ENCODE data around the gene LRRC8E.

Gene LRRC8E

DNA sequence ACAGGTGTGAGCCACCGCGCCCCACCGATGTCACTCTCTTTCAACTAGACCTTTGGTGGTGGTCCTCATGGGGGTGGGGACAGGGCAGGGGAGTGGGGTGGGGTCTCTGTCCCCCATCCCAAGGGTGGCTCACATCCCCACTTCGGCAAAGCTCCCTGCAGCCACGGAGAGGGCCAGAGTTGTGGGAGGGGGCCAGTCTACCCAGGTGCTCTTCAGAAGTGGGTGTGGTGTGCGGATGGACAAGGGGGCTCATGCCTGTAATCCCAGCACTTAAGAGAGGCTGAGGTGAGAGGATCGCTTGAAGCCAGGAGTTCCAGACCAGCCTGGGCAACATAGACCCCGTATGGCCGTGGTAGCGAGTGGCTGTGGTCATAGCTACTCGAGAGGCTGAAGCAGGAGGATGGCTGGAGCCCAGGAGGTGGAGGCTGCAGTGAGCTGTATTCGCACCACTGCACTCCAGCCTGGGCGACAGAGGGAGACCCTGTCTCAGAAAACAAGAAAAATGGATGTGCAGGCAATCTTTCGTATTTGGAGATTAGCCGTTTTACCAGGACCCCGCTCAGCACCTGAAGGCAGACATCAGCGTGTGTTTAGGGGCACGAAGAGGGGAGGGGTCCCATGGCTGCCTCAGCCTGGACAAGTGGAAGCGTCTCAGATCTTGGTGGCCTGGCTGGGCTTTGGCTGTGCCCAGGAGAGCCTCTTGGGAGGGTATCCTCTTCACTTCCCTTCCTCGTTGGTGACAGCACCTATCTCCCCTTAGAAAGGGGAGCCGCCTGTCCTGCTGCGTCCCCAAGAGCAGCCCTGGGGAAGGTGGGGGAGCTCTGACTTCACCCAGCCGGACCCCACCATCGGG, 27.2 kb downstream of the LRRC8E start:
- Histone ChIP-seq H3K27ac (ENCODE audit: low read length, poor library complexity, severe bottlenecking) (no peak overlapping the region), H3K9ac (ENCODE audit: low read length) (peak overlapping the region; percentile 38), H3K9me3 (ENCODE audit: control insufficient read depth, low read length) (no peaks in the 10 kb centered on the region), H3K18ac (ENCODE audit: low read depth in 1 of 2, low read length in 2 of 2) (no peak overlapping the region), H3K4me1 (ENCODE audit: control insufficient read depth, insufficient read depth, low read depth, low read length) (peaks cover 30% of the 10 kb centered on the region), H3K23ac (ENCODE audit: low read length in 2 of 2) (peak overlapping the region in 1 of 2 experiments; percentile 57), H2BK5ac (ENCODE audit: low read depth, low read length, poor library complexity, severe bottlenecking) (no peak overlapping the region), H2AFZ (ENCODE audit: low read depth, low read length) (no peak overlapping the region), H4K8ac (ENCODE audit: low read length) (peak overlapping the region; percentile 24), H3K4me3 (ENCODE audit: insufficient read depth in 1 of 2, low read depth in 1 of 2, low read length in 2 of 2) (peak overlapping the region in 1 of 2 experiments; percentile 63), H4K91ac (ENCODE audit: low read length) (no peak overlapping the region), H2BK120ac (ENCODE audit: low read depth, low read length) (no peak overlapping the region), H3K14ac (ENCODE audit: low read length in 2 of 2) (no peak overlapping the region), H3K4me2 (ENCODE audit: low read length, poor library complexity, severe bottlenecking) (peak overlapping the region; percentile 54), H3K27me3 (ENCODE audit: control insufficient read depth in 1 of 2, insufficient read depth in 1 of 2, low read length in 2 of 2) (peaks cover 21 to 31% of the 10 kb centered on the region in 2 experiments), H3K36me3 (ENCODE audit: control insufficient read depth in 1 of 2, insufficient read depth in 2 of 2, low read depth in 1 of 2, low read length in 2 of 2) (peaks cover 25 to 43% of the 10 kb centered on the region in 2 experiments), H2AK5ac (ENCODE audit: low read length, severe bottlenecking) (no peak overlapping the region), H3K4ac (ENCODE audit: low read depth in 1 of 2, low read length in 2 of 2) (no peak overlapping the region), H2BK12ac (ENCODE audit: low read length in 2 of 2) (no peak overlapping the region), H2BK15ac (ENCODE audit: low read depth, poor library complexity, severe bottlenecking) (peak overlapping the region; percentile 60), H3K79me1 (replicated peaks; ENCODE audit: low read length, poor library complexity, severe bottlenecking) (peaks cover 10% of the 10 kb centered on the region)
- WGBS = 70% methylated on average over 24 of the region's 24 CpGs
- DNase-seq = no peak

DNA sequence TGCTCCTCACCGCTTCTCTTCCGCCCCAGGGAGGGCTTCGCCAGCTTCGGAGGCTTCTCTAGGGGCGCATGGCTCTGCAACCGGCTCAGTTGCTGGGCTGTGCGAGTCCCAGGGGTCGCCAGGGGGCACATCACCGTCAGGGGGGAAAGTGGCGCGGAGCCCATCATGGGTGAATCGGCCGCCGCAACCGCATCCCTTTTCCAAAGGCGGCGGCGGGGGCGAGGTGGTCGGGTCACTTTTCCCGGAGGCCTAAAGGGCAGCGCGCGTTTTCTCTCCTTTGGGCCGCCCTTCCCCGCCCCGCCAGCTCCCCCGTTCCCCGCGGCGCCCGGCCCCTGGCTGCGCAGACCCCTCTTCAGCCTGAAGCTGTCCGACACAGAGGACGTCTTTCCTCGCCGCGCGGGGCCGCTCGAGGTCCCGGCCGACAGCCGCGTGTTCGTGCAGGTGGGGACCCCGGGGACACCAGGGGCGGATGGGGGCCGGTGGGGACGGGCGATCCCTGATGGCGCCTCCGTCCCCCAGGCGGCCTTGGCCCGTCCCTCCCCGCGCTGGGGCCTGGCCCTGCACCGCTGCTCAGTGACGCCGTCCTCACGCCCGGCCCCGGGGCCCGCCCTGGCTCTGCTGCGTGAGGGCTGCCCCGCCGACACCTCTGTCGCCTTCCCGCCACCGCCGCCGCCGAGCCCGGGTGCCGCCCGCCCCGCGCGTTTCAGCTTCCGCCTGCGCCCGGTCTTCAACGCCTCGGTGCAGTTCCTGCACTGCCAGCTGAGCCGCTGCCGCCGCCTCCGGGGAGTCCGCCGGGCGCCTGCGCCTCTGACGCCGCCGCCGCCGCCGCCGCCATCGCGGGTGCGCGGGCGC, 28.0 kb downstream of the LRRC8E start:
- Histone ChIP-seq H2AFZ (ENCODE audit: low read depth, low read length) (peak overlapping the region; percentile 16), H3K27me3 (ENCODE audit: control insufficient read depth in 1 of 2, insufficient read depth in 1 of 2, low read length in 2 of 2) (peaks cover 21 to 31% of the 10 kb centered on the region in 2 experiments), H3K27ac (ENCODE audit: low read length, poor library complexity, severe bottlenecking) (no peak overlapping the region), H3K18ac (ENCODE audit: low read depth in 1 of 2, low read length in 2 of 2) (peak overlapping the region; percentile 50 to 73), H4K91ac (ENCODE audit: low read length) (peak overlapping the region; percentile 58), H3K79me1 (replicated peaks; ENCODE audit: low read length, poor library complexity, severe bottlenecking) (peaks cover 5% of the 10 kb centered on the region), H3K4me1 (ENCODE audit: control insufficient read depth, insufficient read depth, low read depth, low read length) (peaks cover 35% of the 10 kb centered on the region), H3K4me2 (ENCODE audit: low read length, poor library complexity, severe bottlenecking) (peak overlapping the region; percentile 54), H3K36me3 (ENCODE audit: control insufficient read depth in 1 of 2, insufficient read depth in 2 of 2, low read depth in 1 of 2, low read length in 2 of 2) (peaks cover 17 to 35% of the 10 kb centered on the region in 2 experiments), H2AK5ac (ENCODE audit: low read length, severe bottlenecking) (no peak overlapping the region), H2BK120ac (ENCODE audit: low read depth, low read length) (no peak overlapping the region), H3K14ac (ENCODE audit: low read length in 2 of 2) (peak overlapping the region in 1 of 2 experiments; percentile 74), H4K8ac (ENCODE audit: low read length) (peak overlapping the region; percentile 93), H3K9ac (ENCODE audit: low read length) (peak overlapping the region; percentile 38), H3K4ac (ENCODE audit: low read depth in 1 of 2, low read length in 2 of 2) (no peak overlapping the region), H2BK12ac (ENCODE audit: low read length in 2 of 2) (no peak overlapping the region), H3K4me3 (ENCODE audit: insufficient read depth in 1 of 2, low read depth in 1 of 2, low read length in 2 of 2) (peak overlapping the region; percentile 49 to 63), H2BK5ac (ENCODE audit: low read depth, low read length, poor library complexity, severe bottlenecking) (no peak overlapping the region), H3K23ac (ENCODE audit: low read length in 2 of 2) (peak overlapping the region in 1 of 2 experiments; percentile 36), H3K9me3 (ENCODE audit: control insufficient read depth, low read length) (no peaks in the 10 kb centered on the region), H2BK15ac (ENCODE audit: low read depth, poor library complexity, severe bottlenecking) (peak overlapping the region; percentile 60)
- peak; percentile 23 for DNase-seq
- 2% methylated on average over 100 of the region's 104 CpGs for WGBS

GRCh38 chr19:7916955-7917266, 28.6 kb downstream of the LRRC8E start:
- Histone ChIP-seq H3K4me2 (ENCODE audit: low read length, poor library complexity, severe bottlenecking) (peak overlapping the region; percentile 54), H2BK120ac (ENCODE audit: low read depth, low read length) (no peak overlapping the region), H2BK12ac (ENCODE audit: low read length in 2 of 2) (peak overlapping the region in 1 of 2 experiments; percentile 55), H3K9ac (ENCODE audit: low read length) (peak overlapping the region; percentile 29), H3K4ac (ENCODE audit: low read depth in 1 of 2, low read length in 2 of 2) (no peak overlapping the region), H2BK5ac (ENCODE audit: low read depth, low read length, poor library complexity, severe bottlenecking) (no peak overlapping the region), H3K18ac (ENCODE audit: low read depth in 1 of 2, low read length in 2 of 2) (no peak overlapping the region), H3K9me3 (ENCODE audit: control insufficient read depth, low read length) (no peaks in the 10 kb centered on the region), H3K4me1 (ENCODE audit: control insufficient read depth, insufficient read depth, low read depth, low read length) (peaks cover 41% of the 10 kb centered on the region), H4K91ac (ENCODE audit: low read length) (no peak overlapping the region), H3K27ac (ENCODE audit: low read length, poor library complexity, severe bottlenecking) (no peak overlapping the region), H3K36me3 (ENCODE audit: control insufficient read depth in 1 of 2, insufficient read depth in 2 of 2, low read depth in 1 of 2, low read length in 2 of 2) (peaks cover 14 to 35% of the 10 kb centered on the region in 2 experiments), H3K79me1 (replicated peaks; ENCODE audit: low read length, poor library complexity, severe bottlenecking) (peaks cover 4% of the 10 kb centered on the region), H3K27me3 (ENCODE audit: control insufficient read depth in 1 of 2, insufficient read depth in 1 of 2, low read length in 2 of 2) (peaks cover 21 to 31% of the 10 kb centered on the region in 2 experiments), H2AFZ (ENCODE audit: low read depth, low read length) (no peak overlapping the region), H3K23ac (ENCODE audit: low read length in 2 of 2) (no peak overlapping the region), H3K14ac (ENCODE audit: low read length in 2 of 2) (no peak overlapping the region), H2AK5ac (ENCODE audit: low read length, severe bottlenecking) (no peak overlapping the region), H2BK15ac (ENCODE audit: low read depth, poor library complexity, severe bottlenecking) (peak overlapping the region; percentile 54), H4K8ac (ENCODE audit: low read length) (peak overlapping the region; percentile 93), H3K4me3 (ENCODE audit: insufficient read depth in 1 of 2, low read depth in 1 of 2, low read length in 2 of 2) (peak overlapping the region; percentile 49 to 63)
- DNase-seq = peak; percentile 21
- 5% methylated on average over 12 of the region's 12 CpGs for WGBS

Data from mesenchymal stem cell (in vitro differentiated cells and primary cell).